WI38 (cell line): ENCODE results near the gene ZNF346.

Experiments used
- H3K4me3 ChIP-seq: 2 replicates; pipeline ENCODE4 v1.5.1; 2011; ENCODE audit warnings: low read depth, mild to moderate bottlenecking, control low read depth, low read length
- TF ChIP-seq, protein P1 (sequence below): IDR thresholded peaks from 2 replicates; pipeline ENCODE4 v1.5.1; 2012; ENCODE audit warnings: low read depth, mild to moderate bottlenecking, control low read depth, low read length

Gene ZNF346

GRCh38 chr5:177003649-177004048, 18.8 kb upstream of the ZNF346 start:
- H3K4me3 ChIP-seq, result no peak overlapping the region
- TF ChIP-seq, protein P1, sequence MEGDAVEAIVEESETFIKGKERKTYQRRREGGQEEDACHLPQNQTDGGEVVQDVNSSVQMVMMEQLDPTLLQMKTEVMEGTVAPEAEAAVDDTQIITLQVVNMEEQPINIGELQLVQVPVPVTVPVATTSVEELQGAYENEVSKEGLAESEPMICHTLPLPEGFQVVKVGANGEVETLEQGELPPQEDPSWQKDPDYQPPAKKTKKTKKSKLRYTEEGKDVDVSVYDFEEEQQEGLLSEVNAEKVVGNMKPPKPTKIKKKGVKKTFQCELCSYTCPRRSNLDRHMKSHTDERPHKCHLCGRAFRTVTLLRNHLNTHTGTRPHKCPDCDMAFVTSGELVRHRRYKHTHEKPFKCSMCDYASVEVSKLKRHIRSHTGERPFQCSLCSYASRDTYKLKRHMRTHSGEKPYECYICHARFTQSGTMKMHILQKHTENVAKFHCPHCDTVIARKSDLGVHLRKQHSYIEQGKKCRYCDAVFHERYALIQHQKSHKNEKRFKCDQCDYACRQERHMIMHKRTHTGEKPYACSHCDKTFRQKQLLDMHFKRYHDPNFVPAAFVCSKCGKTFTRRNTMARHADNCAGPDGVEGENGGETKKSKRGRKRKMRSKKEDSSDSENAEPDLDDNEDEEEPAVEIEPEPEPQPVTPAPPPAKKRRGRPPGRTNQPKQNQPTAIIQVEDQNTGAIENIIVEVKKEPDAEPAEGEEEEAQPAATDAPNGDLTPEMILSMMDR, result no peak

GRCh38 chr5:177004961-177005360, 17.5 kb upstream of the ZNF346 start:
- peak overlapping the region; percentile 90; the same call in 1 of the 2 replicates for H3K4me3 ChIP-seq
- TF ChIP-seq, protein P1, result no peak

DNA sequence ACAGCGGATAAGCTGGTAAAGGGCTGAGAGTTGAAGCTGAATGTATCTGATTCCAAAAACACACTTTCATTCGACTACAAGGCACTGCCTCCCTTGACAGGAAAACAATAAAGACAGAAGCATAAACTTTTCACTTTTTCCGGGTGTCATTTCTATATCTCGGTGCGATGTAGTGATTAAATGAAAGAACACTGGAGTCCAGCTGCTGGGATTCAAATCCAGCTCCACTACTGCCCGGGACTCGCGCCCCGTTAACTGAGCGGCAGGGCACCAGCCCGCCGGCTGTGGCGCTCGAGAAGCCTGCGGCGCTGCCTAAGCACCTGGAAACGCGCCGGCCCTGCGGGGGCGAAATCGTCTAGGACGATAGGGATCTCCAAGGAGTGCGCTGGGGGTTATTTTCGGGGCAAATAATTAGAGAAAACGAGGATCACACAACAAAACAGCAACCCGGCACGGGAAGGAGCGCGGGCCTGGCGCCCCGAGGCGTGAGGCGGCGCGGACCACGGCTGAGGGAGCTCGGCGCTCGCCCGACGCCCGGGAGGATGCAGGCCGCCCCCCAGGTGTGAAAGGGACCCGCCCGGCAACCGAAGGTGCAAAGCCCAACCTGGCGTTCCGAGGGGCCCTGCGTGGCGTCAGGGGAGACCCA, 16.8 kb upstream of the ZNF346 start:
- TF ChIP-seq, protein P1, result peak; percentile 55
- peak overlapping the region; percentile 90 for H3K4me3 ChIP-seq

DNA sequence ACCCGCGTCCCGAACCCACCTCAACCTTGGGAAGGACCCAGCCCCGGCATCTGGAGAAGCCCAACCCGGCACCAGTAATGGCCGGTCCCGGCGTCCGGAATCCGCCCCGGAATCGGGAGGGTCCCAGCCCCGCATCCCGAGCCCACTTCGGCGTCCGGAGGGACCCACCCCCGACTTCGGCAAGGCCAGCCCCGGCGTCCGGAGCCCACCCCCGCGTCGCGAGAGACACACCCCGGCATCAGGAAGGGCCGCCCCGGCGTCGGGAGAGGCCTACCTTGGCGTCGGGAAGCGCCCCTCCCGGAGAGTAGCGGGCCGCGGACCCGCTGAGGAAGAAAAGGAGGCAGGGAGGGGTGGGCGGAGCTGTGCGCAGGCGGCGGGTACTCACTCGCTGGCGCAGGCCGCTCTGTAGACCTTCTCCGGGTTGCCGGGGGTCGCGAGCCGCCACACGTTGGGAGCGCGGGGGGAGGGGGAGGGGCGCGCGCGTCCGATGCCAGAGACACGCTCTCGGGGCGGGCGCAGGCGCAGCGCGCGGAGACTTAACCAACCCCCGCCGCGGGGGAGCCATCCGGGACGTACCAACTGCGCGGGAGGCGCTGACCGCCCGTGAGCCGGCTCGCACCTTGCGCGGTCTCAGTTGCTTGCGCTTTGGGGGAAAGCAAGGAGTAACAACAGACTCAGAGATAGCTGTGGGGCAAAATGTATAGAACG, 16.1 kb upstream of the ZNF346 start, which contains the start of gene UIMC1:
UIMC1 (minus strand) TSS at position 515 of the 708 bp plus-strand sequence. CDS start 24,164 bp downstream, outside the sequence.
- TF ChIP-seq, protein P1, result no peak
- H3K4me3 ChIP-seq, result peak within 1 kb of the TSS; percentile 90

- TF ChIP-seq, protein P1, result no peak
- no peak overlapping the region for H3K4me3 ChIP-seq
Observed at GRCh38 chr5:177008716-177009115, 13.8 kb upstream of the ZNF346 start.

DNA sequence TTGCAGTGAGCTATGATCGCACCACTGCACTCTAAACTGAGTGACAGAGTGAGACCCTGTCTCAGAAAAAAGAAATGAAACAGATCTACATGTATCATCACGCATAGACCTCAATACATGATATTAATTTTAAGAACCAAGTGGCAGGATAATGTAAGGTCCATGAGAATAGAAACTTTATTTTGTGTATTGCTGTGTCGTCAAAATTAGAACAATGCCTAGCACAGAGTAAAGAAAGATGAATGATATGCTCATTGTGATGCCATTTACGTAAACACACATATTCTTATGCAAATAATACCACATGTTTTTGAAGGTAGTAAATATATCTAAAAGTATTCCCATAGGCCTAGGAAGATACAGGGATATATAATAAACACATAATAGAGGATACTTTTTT, 12.3 kb upstream of the ZNF346 start:
- TF ChIP-seq, protein P1, result no peak
- no peak overlapping the region for H3K4me3 ChIP-seq

GRCh38 chr5:177015156-177015555, 7.3 kb upstream of the ZNF346 start:
- no peak overlapping the region for H3K4me3 ChIP-seq
- TF ChIP-seq, protein P1, result no peak
